HEK293 (cell line): ENCODE measurements around the gene ELK4.
A peak's percentile ranks its signal among the peaks of the same experiment; 100 is the strongest.

Experiments
- CTCF ChIA-PET: fragments of 350-600 bp; formaldehyde crosslinking; extraction: SDS; loops from one replicate; lab custom pipeline; 2021; ENCODE audit warnings: antibody characterized with exemption; lab: Yijun Ruan, JAX
- POLR2A ChIA-PET: fragments of 300-600 bp; formaldehyde crosslinking; extraction: SDS; loops from one replicate; lab custom pipeline; 2020; ENCODE audit warnings: antibody characterized with exemption, inconsistent platforms; lab: Yijun Ruan, JAX
- H3K27ac ChIP-seq: fragments of 200-500 bp; sonication (Bioruptor generic); 2 replicates; pipeline ENCODE4 v1.5.1; 2014; ENCODE audit warnings: low read depth, low read length, control low read depth, inconsistent platforms; ENCODE audit errors: extremely low read depth
- H3K36me3 ChIP-seq, 2 experiments: fragments of 200-500 bp in 1 of 2; sonication (Bioruptor generic) in 1 of 2; 1 replicate in 1 of 2; 2 replicates in 1 of 2; pipeline ENCODE4 v1.5.1; 2014 to 2017; ENCODE audit warnings: inconsistent platforms in 2 of 2, low read length in 2 of 2; ENCODE audit not compliant: control insufficient read depth in 2 of 2, insufficient read depth in 1 of 2
- H3K4me1 ChIP-seq: fragments of 200-500 bp; sonication (Bioruptor generic); 2 replicates; pipeline ENCODE4 v1.5.1; 2014; ENCODE audit warnings: mild to moderate bottlenecking, low read length, inconsistent platforms; ENCODE audit not compliant: control insufficient read depth, insufficient read depth
- H3K4me3 ChIP-seq: 2 replicates; pipeline ENCODE4 v1.5.1; 2011; ENCODE audit warnings: low read depth, mild to moderate bottlenecking, control low read depth, low read length, moderate library complexity
- H3K9me3 ChIP-seq: fragments of 200-500 bp; sonication (Bioruptor generic); 2 replicates; pipeline ENCODE4 v1.5.1; 2014; ENCODE audit warnings: low read depth, low read length, inconsistent platforms; ENCODE audit not compliant: control insufficient read depth, insufficient read depth
- KLF1 ChIP-seq: fragments of 450-650 bp; formaldehyde crosslinking; IDR thresholded peaks from 2 replicates; pipeline ENCODE4 v1.5.1; 2016; ENCODE audit warnings: missing biosample characterization, missing genetic modification characterization
- SCRT2 ChIP-seq: fragments of 450-650 bp; formaldehyde crosslinking; IDR thresholded peaks from 2 replicates; pipeline ENCODE4 v1.5.1; 2016; ENCODE audit warnings: missing biosample characterization, missing genetic modification characterization
- SP7 ChIP-seq: fragments of 450-650 bp; formaldehyde crosslinking; IDR thresholded peaks from 2 replicates; pipeline ENCODE4 v1.5.1; 2016; ENCODE audit warnings: missing biosample characterization, missing genetic modification characterization
- ZBTB49 ChIP-seq: fragments of 450-650 bp; formaldehyde crosslinking; IDR thresholded peaks from 2 replicates; pipeline ENCODE4 v1.5.1; 2016; ENCODE audit warnings: missing biosample characterization, missing genetic modification characterization, low read depth
- ZFHX2 ChIP-seq: fragments of 450-650 bp; formaldehyde crosslinking; conservative IDR thresholded peaks from 2 replicates; pipeline ENCODE4 v1.5.1; 2016; ENCODE audit warnings: missing biosample characterization, missing genetic modification characterization
- ZNF16 ChIP-seq: fragments of 450-650 bp; formaldehyde crosslinking; IDR thresholded peaks from 2 replicates; pipeline ENCODE4 v1.5.1; 2016; ENCODE audit warnings: low read depth, missing biosample characterization, missing genetic modification characterization
- ZNF391 ChIP-seq: fragments of 450-650 bp; formaldehyde crosslinking; IDR thresholded peaks from 2 replicates; pipeline ENCODE4 v1.5.1; 2016; ENCODE audit warnings: low read depth, missing biosample characterization, missing genetic modification characterization, borderline replicate concordance
- ZNF423 ChIP-seq: fragments of 450-650 bp; formaldehyde crosslinking; IDR thresholded peaks from 2 replicates; pipeline ENCODE4 v1.5.1; 2016; ENCODE audit warnings: missing biosample characterization, missing genetic modification characterization
- ZNF548 ChIP-seq: fragments of 450-650 bp; formaldehyde crosslinking; IDR thresholded peaks from 2 replicates; pipeline ENCODE4 v1.5.1; 2016; ENCODE audit warnings: missing biosample characterization, missing genetic modification characterization
- ZNF549 ChIP-seq: fragments of 450-650 bp; IDR thresholded peaks from 2 replicates; pipeline ENCODE4 v1.5.1; 2018; ENCODE audit warnings: missing biosample characterization, missing genetic modification characterization, mild to moderate bottlenecking, inconsistent platforms, moderate library complexity
- ZNF654 ChIP-seq: fragments of 450-650 bp; formaldehyde crosslinking; IDR thresholded peaks from 2 replicates; pipeline ENCODE4 v1.5.1; 2016; ENCODE audit warnings: low read depth, missing biosample characterization, missing genetic modification characterization
- ZNF660 ChIP-seq: fragments of 450-650 bp; IDR thresholded peaks from 2 replicates; pipeline ENCODE4 v1.5.1; 2018; ENCODE audit warnings: missing biosample characterization, mild to moderate bottlenecking, missing genetic modification characterization

ELK4 gene

GRCh38 chr1:205672970-205673369, 41.2 kb upstream of the ELK4 start (continued):
- TF ChIP-seq ZBTB49 (tag by site-specific recombination) (no peak), ZNF548 (tag by site-specific recombination) (no peak)

GRCh38 chr1:205672395-205672889, 40.6 kb upstream of the ELK4 start:
- CTCF ChIA-PET, result interaction anchor here (0.9 to 3.6 kb wide), 4 partner anchors 14 to 347 kb away, joined by 3 to 15 read pairs (median 6); no protein-coding TSS in a partner anchor
- POLR2A ChIA-PET, result no interaction called here
- Histone ChIP-seq H3K4me1 (no peaks in the 10 kb centered on the region), H3K4me3 (no peak overlapping the region), H3K27ac (no peak overlapping the region), H3K9me3 (no peaks in the 10 kb centered on the region), H3K36me3 (no peaks in the 10 kb centered on the region)
- TF ChIP-seq ZNF654 (peak; percentile 32; the same call in 1 of the 2 replicates), ZNF660 (no peak)

GRCh38 chr1:205670611-205671430, 39.0 kb upstream of the ELK4 start:
- ChIA-PET POLR2A (interaction anchor here (1.1 kb wide), 1 partner anchor 9 kb away, joined by 3 read pairs; the partner anchor contains the start of gene SLC45A3), CTCF (interaction anchor here (0.6 to 6.0 kb wide), 3 partner anchors 12 to 231 kb away, joined by 3 to 47 read pairs (median 15); no protein-coding TSS in a partner anchor)
- TF ChIP-seq SCRT2 (tag by site-specific recombination), result peak; percentile 74
- TF ChIP-seq ZNF549, result no peak
- Histone ChIP-seq H3K4me3 (no peak overlapping the region), H3K4me1 (no peaks in the 10 kb centered on the region), H3K27ac (no peak overlapping the region), H3K36me3 (no peaks in the 10 kb centered on the region), H3K9me3 (no peaks in the 10 kb centered on the region)

- Histone ChIP-seq H3K27ac (no peak overlapping the region), H3K9me3 (no peaks in the 10 kb centered on the region), H3K4me3 (no peak overlapping the region), H3K36me3 (no peaks in the 10 kb centered on the region)
- POLR2A ChIA-PET, result no interaction called here
- CTCF ChIA-PET, result interaction anchor here (3.8 to 6.0 kb wide), 2 partner anchors 11 to 41 kb away, joined by 17 to 47 read pairs; no protein-coding TSS in a partner anchor
- TF ChIP-seq ZFHX2 (tag by site-specific recombination), result 0 out of 2 replicates have a peak, but pooled peaks have one; percentile 6
- TF ChIP-seq ZNF16 (tag by site-specific recombination), result no peak
- TF ChIP-seq SP7 (tag by site-specific recombination), result no peak
- no peak for TF ChIP-seq ZNF391 (tag by site-specific recombination)
- TF ChIP-seq, all 188 proteins: peak for 1
- H3K4me1 ChIP-seq, result no peaks in the 10 kb centered on the region
Observed at GRCh38 chr1:205670150-205670446, 38.3 kb upstream of the ELK4 start.

GRCh38 chr1:205669341-205670149, 37.7 kb upstream of the ELK4 start:
- peaks cover 0 to 1% of the 10 kb centered on the region in 2 experiments; a peak in 1 of 3 replicates for H3K36me3 ChIP-seq
- ChIA-PET POLR2A (no interaction called here), CTCF (interaction anchor here (0.6 to 6.0 kb wide), 3 partner anchors 11 to 311 kb away, joined by 3 to 47 read pairs (median 17); no protein-coding TSS in a partner anchor)
- no peaks in the 10 kb centered on the region for H3K4me1 ChIP-seq
- no peak overlapping the region for H3K27ac ChIP-seq
- TF ChIP-seq KLF1 (tag by site-specific recombination) (peak; percentile 64), ZNF423 (tag by site-specific recombination) (no peak)
- TF ChIP-seq, all 188 proteins: peak for 1
- Histone ChIP-seq H3K4me3 (no peak overlapping the region), H3K9me3 (no peaks in the 10 kb centered on the region)
